Naive thymus-derived CD8-positive, alpha-beta T cell (primary cell): Measurements from ENCODE around the gene MIDN. TPM values are rescaled to one million over a fixed set of nuclear protein-coding genes. Genes with fewer than 3 reads are reported as not detected.

ENCODE experiments used
- ATAC-seq, 2 donors: fragments of 150-1000 bp; cut with Tn5 transposase in 1 of 2; sonication (Bioruptor Pico), chemical (Tn5 transposase) in 1 of 2; 1 replicate in 1 of 2; 2 replicates in 1 of 2; pipeline ENCODE4 v1.10.0; 2021; ENCODE audit warnings: mild to moderate bottlenecking in 2 of 2, moderate library complexity in 2 of 2
- POLR2A ChIA-PET: fragments of 350-600 bp; sonication (Branson Sonifier 250); formaldehyde crosslinking; loops from one replicate; lab custom pipeline; 2021; ENCODE audit warnings: antibody characterized with exemption; lab: Charles Lee
- DNase-seq, 10 donors: peaks; one replicate each; pipeline versions ENCODE4 v3.0.0 to v3.0.0-alpha.2; 2020 to 2022
- H3K27ac Mint-ChIP-seq, 10 donors: one replicate each; pipeline ENCODE4 v1.8.0; 2020 to 2022; ENCODE audit warnings: mild to moderate bottlenecking in 10 of 10, mixed read lengths in 10 of 10, moderate library complexity in 4 of 10, inconsistent platforms in 1 of 10
- H3K27me3 Mint-ChIP-seq, 5 donors: one replicate each; pipeline ENCODE4 v1.8.0; 2021 to 2022; ENCODE audit warnings: mixed read lengths in 5 of 5
- H3K36me3 Mint-ChIP-seq, 3 donors: one replicate each; pipeline ENCODE4 v1.8.0; 2020 to 2022; ENCODE audit warnings: mixed read lengths in 3 of 3, mild to moderate bottlenecking in 2 of 3, inconsistent platforms in 1 of 3
- H3K4me1 Mint-ChIP-seq, 4 donors: one replicate each; pipeline ENCODE4 v1.8.0; 2021 to 2022; ENCODE audit warnings: mixed read lengths in 4 of 4
- H3K4me3 Mint-ChIP-seq, 10 donors: one replicate each; pipeline ENCODE4 v1.8.0; 2020 to 2022; ENCODE audit warnings: mild to moderate bottlenecking in 10 of 10, mixed read lengths in 10 of 10, moderate library complexity in 6 of 10, inconsistent platforms in 1 of 10
- H3K9me3 Mint-ChIP-seq, 9 donors: one replicate each; pipeline ENCODE4 v1.8.0; 2020 to 2022; ENCODE audit warnings: mixed read lengths in 9 of 9, mild to moderate bottlenecking in 3 of 9, inconsistent platforms in 1 of 9, moderate library complexity in 1 of 9
- polyA plus RNA-seq, 3 donors: library from polyadenylated mRNA; unstranded; fragments of 300-500 nt; fragmentation: Illumina TruSeq; gene quantifications; one replicate each; pipeline ENCODE4 v1.2.3, GENCODE V29; 2021
- total RNA-seq, 8 experiments: library from RNA in 2 of 8; stranded (reverse) in 2 of 8; gene quantifications; one replicate each; pipeline ENCODE4 v1.2.3 and lab custom pipeline; 2021 to 2026

Gene MIDN
- total and polyA plus RNA-seq, 5 experiments from 2014 or later, result 1.1 to 35.4 (median 8.2) TPM

- no peaks in the 10 kb centered on the region for H3K9me3 Mint-ChIP-seq
- POLR2A ChIA-PET, result no interaction called here
- H3K4me3 Mint-ChIP-seq, result no peak overlapping the region
These were observed 43.5 kb downstream of the MIDN start for GRCh38 chr19:1291761-1292418.

DNA sequence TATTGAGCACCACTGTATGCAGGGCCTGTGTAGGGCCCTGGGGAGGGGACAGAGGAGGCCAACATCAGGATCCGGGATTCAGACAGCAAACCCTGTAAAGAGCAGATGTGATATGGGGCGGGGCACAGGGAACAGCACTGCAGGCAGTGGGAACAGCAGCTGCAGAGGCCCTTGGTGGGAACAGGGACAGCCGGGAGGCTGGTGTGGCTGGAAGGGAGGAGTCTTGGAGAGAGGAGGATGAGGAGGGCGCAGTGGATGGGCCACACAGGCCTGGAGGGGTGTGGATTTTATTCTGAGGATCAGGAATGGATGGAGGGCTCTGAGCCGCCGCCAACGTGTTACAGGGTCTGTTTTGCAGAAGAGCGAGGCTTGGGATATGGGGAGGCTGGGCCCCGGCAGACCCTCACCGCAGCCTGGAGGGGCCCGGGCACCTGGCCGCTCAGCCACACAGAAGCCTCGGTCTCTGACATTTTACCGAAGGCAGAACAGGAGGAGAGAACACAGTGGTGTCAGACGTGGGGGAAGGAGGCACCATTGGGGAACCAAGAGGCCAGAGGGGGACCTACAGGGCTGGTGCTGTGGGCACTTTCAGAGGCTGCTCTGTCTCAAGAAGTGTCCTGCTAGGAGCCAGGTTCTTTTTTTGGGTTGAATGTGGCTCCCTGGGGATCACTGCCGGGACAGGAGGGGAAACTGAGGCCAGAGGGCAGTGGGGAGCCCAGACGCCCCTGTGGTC, 44.2 kb downstream of the MIDN start:
- no peaks in the 10 kb centered on the region for H3K9me3 Mint-ChIP-seq
- H3K4me3 Mint-ChIP-seq, result peak overlapping the region in 1 of 10 donors; percentile 39
- POLR2A ChIA-PET, result no interaction called here
- ATAC-seq (no peak), DNase-seq (no peak)
- H3K27ac Mint-ChIP-seq, result no peak overlapping the region
- peaks cover 3 to 55% (median 19%) of the 10 kb centered on the region in 5 donors for H3K27me3 Mint-ChIP-seq
- no peaks in the 10 kb centered on the region for H3K36me3 Mint-ChIP-seq
- H3K4me1 Mint-ChIP-seq, result peaks cover 2 to 9% (median 4%) of the 10 kb centered on the region in 4 donors

More at GRCh38 chr19:1291761-1292418, 43.5 kb downstream of the MIDN start:
- peaks cover 3 to 56% (median 19%) of the 10 kb centered on the region in 5 donors for H3K27me3 Mint-ChIP-seq
- H3K4me1 Mint-ChIP-seq, result peaks cover 2 to 9% (median 4%) of the 10 kb centered on the region in 4 donors
- no peak overlapping the region for H3K27ac Mint-ChIP-seq
- DNase-seq, result no peak
- ATAC-seq, result no peak
- no peaks in the 10 kb centered on the region for H3K36me3 Mint-ChIP-seq

DNA sequence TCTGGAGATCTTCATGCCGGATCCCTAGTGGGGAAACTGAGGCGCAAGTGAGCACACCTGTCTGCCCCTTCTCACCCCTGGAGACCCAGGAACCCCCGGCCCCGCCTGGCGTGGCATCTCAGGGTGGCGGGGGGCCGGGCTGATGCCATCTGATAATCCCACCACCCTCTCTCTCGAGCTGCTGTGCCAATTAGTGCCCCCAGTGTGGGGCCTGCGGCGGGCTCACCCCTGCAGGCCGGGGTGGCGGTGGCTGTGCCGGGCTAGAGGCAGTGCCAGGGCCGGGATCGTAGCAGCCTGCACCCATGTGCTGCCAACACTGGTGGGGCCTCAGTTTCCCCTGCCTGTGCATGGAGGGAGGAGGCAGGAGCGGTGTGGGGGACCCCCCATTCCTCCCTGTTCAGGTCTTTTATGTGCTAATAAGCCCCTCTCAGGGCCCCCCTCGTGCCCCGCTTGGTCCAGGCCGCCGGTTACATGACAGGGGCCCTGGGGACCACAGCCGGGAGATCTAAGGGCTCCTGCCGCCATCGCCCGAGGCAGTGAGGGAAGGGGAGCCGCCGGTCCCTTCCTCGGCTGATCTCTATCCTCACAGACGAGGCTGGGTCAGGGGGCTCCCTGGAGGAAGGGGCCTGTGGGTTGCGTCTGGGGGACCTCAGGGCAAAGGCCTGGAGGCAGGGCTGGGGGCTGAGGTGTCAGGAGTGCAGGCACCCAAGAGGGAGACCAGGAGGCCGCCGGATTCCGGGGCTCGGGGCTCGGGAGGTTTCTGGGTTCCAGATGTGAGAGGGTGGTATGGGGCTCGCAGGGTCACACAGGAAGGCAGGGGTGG, 45.6 kb downstream of the MIDN start:
- H3K4me1 Mint-ChIP-seq, result peaks cover 2 to 9% (median 4%) of the 10 kb centered on the region in 4 donors
- H3K36me3 Mint-ChIP-seq, result no peaks in the 10 kb centered on the region
- peaks cover 3 to 47% (median 15%) of the 10 kb centered on the region in 5 donors for H3K27me3 Mint-ChIP-seq
- H3K9me3 Mint-ChIP-seq, result no peaks in the 10 kb centered on the region
- H3K27ac Mint-ChIP-seq, result peak overlapping the region in 1 of 10 donors; percentile 24
- POLR2A ChIA-PET, result no interaction called here
- ATAC-seq (no peak), DNase-seq (no peak)
- H3K4me3 Mint-ChIP-seq, result peak overlapping the region in 2 of 10 donors; percentile 43 to 48

DNA sequence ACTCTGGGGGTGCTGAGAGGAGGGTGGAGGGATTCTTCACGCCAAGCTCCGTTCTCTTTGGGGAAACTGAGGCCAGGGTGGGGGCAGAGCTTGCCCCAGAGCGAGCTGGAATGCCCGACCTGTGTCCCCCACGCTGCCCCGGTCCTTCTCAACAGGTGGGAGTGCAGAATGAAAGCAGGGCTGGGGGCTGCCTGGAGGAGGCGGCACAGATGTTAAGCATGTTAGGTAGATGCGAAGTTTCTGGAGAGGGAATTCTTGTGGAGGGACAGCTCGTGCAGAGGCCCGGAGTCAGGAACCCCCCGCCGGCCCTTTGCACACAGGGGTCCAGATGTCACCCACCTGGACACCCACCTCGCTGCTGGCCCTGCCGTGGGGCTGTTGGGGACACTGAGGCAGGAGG, 46.3 kb downstream of the MIDN start:
- Mint-ChIP-seq H3K27ac (peak overlapping the region in 1 of 10 donors; percentile 59), H3K36me3 (no peaks in the 10 kb centered on the region), H3K4me1 (peaks cover 2 to 9% (median 4%) of the 10 kb centered on the region in 4 donors), H3K9me3 (no peaks in the 10 kb centered on the region), H3K4me3 (peak overlapping the region in 3 of 10 donors; percentile 18 to 48 (median 43)), H3K27me3 (peaks cover 3 to 42% (median 15%) of the 10 kb centered on the region in 5 donors)
- POLR2A ChIA-PET, result no interaction called here
- DNase-seq (no peak), ATAC-seq (no peak)

DNA sequence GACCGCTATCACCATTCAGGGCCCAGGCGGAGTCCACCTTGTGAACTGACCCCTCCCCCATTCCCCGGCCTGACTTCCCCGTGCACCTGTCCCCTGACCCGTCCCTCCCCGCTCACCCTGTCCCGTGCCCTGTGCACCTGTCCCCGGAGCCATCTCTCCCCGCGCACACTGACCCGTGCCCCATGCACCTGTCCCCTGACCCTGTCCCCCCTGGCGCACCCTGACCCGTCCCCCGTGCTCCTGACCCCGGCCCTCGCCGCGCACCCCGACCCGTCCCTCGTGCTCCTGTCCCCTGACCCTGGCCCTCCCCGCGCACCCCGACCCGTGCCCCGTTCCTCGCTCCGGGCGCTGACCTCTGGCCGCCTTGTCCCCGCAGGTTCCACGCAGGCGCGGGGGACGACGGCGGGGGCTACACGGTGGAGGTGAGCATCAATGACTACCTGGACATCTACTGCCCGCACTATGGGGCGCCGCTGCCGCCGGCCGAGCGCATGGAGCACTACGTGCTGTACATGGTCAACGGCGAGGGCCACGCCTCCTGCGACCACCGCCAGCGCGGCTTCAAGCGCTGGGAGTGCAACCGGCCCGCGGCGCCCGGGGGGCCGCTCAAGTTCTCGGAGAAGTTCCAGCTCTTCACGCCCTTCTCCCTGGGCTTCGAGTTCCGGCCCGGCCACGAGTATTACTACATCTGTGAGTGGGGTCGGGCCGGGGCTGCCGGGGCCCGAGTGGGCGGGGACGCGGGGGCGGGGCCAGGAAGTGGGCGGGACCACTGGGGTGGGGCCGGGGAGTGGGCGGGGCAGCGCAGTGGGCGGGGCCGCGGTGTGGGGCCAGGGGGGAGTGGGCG, 47.0 kb downstream of the MIDN start:
- ATAC-seq (peak; percentile 67 to 73), DNase-seq (peak in 6 of 10 donors; percentile 33 to 65 (median 47))
- Mint-ChIP-seq H3K4me3 (peak overlapping the region in 4 of 10 donors; percentile 27 to 48 (median 40)), H3K36me3 (no peaks in the 10 kb centered on the region), H3K4me1 (peaks cover 2 to 9% (median 4%) of the 10 kb centered on the region in 4 donors), H3K9me3 (no peaks in the 10 kb centered on the region), H3K27me3 (peaks cover 3 to 36% (median 15%) of the 10 kb centered on the region in 5 donors), H3K27ac (peak overlapping the region in 1 of 10 donors; percentile 59)
- POLR2A ChIA-PET, result no interaction called here

DNA sequence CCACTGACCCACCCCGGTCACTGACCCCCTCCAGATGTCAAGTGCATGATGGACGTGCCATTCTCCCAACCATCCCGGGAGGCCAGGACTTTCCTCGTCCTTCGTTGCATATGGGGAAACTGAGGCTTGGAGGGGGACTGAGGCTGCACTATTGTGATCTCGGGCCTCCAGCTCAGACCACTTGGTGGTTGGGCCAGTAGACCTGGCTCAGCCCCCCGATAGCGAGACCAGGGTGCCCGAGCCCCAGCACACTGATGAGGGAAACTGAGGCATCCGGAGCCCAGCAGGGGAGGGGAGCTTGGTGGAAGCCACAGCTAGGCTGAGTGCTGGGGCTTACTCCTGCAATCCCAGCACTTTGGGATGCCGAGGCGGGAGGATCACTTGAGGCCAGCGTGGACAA, 47.7 kb downstream of the MIDN start:
- H3K27me3 Mint-ChIP-seq, result peaks cover 3 to 36% (median 15%) of the 10 kb centered on the region in 5 donors
- DNase-seq, result no peak
- ATAC-seq, result peak in 1 of 2 donors; percentile 25
- no peak overlapping the region for H3K4me3 Mint-ChIP-seq
- H3K4me1 Mint-ChIP-seq, result peaks cover 2 to 9% (median 4%) of the 10 kb centered on the region in 4 donors
- H3K36me3 Mint-ChIP-seq, result no peaks in the 10 kb centered on the region
- H3K9me3 Mint-ChIP-seq, result no peaks in the 10 kb centered on the region
- POLR2A ChIA-PET, result no interaction called here
- no peak overlapping the region for H3K27ac Mint-ChIP-seq

- DNase-seq, result no peak
- Mint-ChIP-seq H3K27ac (peak overlapping the region in 1 of 10 donors; percentile 17), H3K4me3 (peak overlapping the region in 1 of 10 donors; percentile 39), H3K9me3 (no peaks in the 10 kb centered on the region), H3K4me1 (peaks cover 2 to 9% (median 4%) of the 10 kb centered on the region in 4 donors), H3K36me3 (no peaks in the 10 kb centered on the region), H3K27me3 (peaks cover 3 to 35% (median 15%) of the 10 kb centered on the region in 5 donors)
- ATAC-seq, result no peak
- POLR2A ChIA-PET, result no interaction called here
These were observed 48.3 kb downstream of the MIDN start for GRCh38 chr19:1296575-1297271.

- DNase-seq (no peak), ATAC-seq (no peak)
- peaks cover 0 to 7% (median 1%) of the 10 kb centered on the region in 4 donors for H3K4me1 Mint-ChIP-seq
- no peaks in the 10 kb centered on the region for H3K36me3 Mint-ChIP-seq
- H3K27ac Mint-ChIP-seq, result no peak overlapping the region
- H3K9me3 Mint-ChIP-seq, result no peaks in the 10 kb centered on the region
- H3K4me3 Mint-ChIP-seq, result no peak overlapping the region
- POLR2A ChIA-PET, result no interaction called here
- peaks cover 0 to 24% (median 9%) of the 10 kb centered on the region in 5 donors for H3K27me3 Mint-ChIP-seq
These were observed 49.9 kb downstream of the MIDN start for GRCh38 chr19:1298235-1298634.

DNA sequence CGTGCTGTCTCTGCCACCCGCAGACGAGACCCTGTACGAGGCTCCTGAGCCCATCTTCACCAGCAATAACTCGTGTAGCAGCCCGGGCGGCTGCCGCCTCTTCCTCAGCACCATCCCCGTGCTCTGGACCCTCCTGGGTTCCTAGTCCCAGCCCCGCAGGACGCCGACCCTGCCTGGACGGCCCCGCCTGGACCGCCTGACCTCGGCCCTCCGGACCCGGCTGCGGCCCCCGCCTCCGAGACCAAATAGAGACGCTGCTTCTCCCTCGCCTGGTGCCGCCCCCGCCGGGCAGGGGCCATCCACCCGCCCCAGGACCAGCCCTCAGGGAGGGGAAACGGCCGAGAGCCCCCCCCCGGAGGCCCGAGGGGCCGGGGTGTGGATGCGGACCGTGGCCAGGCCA, 51.4 kb downstream of the MIDN start:
- POLR2A ChIA-PET, result no interaction called here
- no peak overlapping the region for H3K27ac Mint-ChIP-seq
- ATAC-seq, result no peak

GRCh38 chr19:1300744-1301490, 52.5 kb downstream of the MIDN start:
- no peaks in the 10 kb centered on the region for H3K9me3 Mint-ChIP-seq
- no peak overlapping the region for H3K4me3 Mint-ChIP-seq
- POLR2A ChIA-PET, result interaction anchor here (0.7 kb wide), 1 partner anchor 353 kb away, joined by 4 read pairs; no protein-coding TSS in a partner anchor
- no peak overlapping the region for H3K27ac Mint-ChIP-seq
- ATAC-seq (no peak), DNase-seq (no peak)
- no peaks in the 10 kb centered on the region for H3K4me1 Mint-ChIP-seq
- H3K27me3 Mint-ChIP-seq, result peaks cover 0 to 5% (median 0%) of the 10 kb centered on the region in 5 donors
- H3K36me3 Mint-ChIP-seq, result no peaks in the 10 kb centered on the region

More for the DNA sequence above, 51.4 kb downstream of the MIDN start:
- H3K4me3 Mint-ChIP-seq, result no peak overlapping the region
- DNase-seq, result no peak
- H3K36me3 Mint-ChIP-seq, result no peaks in the 10 kb centered on the region
- H3K9me3 Mint-ChIP-seq, result no peaks in the 10 kb centered on the region
- H3K27me3 Mint-ChIP-seq, result peaks cover 0 to 11% (median under 1%) of the 10 kb centered on the region in 5 donors
- H3K4me1 Mint-ChIP-seq, result peaks cover 0 to 4% (median 1%) of the 10 kb centered on the region in 4 donors
